GM19438 (cell line): ENCODE data around the gene LRMDA.

Experiments
- ATAC-seq: cut with Tn5 transposase; IDR thresholded peaks from one replicate; pipeline ENCODE4 v1.9.1; 2021; ENCODE audit warnings: low read depth; ENCODE audit not compliant: unreplicated experiment

LRMDA gene

GRCh38 chr10:75431180-75432111 lies at the start of gene LRMDA:
LRMDA (plus strand) TSS chr10:75431624.
- peak; percentile 67 for ATAC-seq

GRCh38 chr10:75386128-75386527 lies 45.3 kb upstream of the LRMDA start:
- ATAC-seq = no peak

- no peak for ATAC-seq
These were observed 43.3 kb upstream of the LRMDA start for GRCh38 chr10:75388082-75388481.

GRCh38 chr10:75390178-75390577 lies 41.2 kb upstream of the LRMDA start:
- ATAC-seq = no peak

GRCh38 chr10:75392271-75392670 lies 39.2 kb upstream of the LRMDA start:
- ATAC-seq = no peak

- ATAC-seq = no peak
These were observed 38.7 kb upstream of the LRMDA start for GRCh38 chr10:75392744-75393143.

- ATAC-seq = no peak
These were observed 37.2 kb upstream of the LRMDA start for GRCh38 chr10:75394221-75394620.

- ATAC-seq = no peak
These were observed 36.1 kb upstream of the LRMDA start for GRCh38 chr10:75395066-75395931.

GRCh38 chr10:75395932-75396630 lies 35.3 kb upstream of the LRMDA start:
- ATAC-seq = no peak

- no peak for ATAC-seq
These were observed 34.6 kb upstream of the LRMDA start for GRCh38 chr10:75396631-75397495.

- no peak for ATAC-seq
These were observed 33.8 kb upstream of the LRMDA start for GRCh38 chr10:75397496-75398199.

GRCh38 chr10:75398200-75398691 lies 33.2 kb upstream of the LRMDA start:
- no peak for ATAC-seq

- ATAC-seq = no peak
These were observed 32.5 kb upstream of the LRMDA start for GRCh38 chr10:75398692-75399460.

GRCh38 chr10:75399461-75400162 lies 31.8 kb upstream of the LRMDA start:
- no peak for ATAC-seq

GRCh38 chr10:75400163-75400770 lies 31.2 kb upstream of the LRMDA start:
- ATAC-seq = no peak

- ATAC-seq = peak; percentile 9
These were observed 30.5 kb upstream of the LRMDA start for GRCh38 chr10:75400771-75401568.
